GM23338 (cell line): ENCODE results near the gene STRIT1. TPM values are rescaled to one million over a fixed set of nuclear protein-coding genes. Genes with fewer than 3 reads are reported as not detected.

Experiments
- ATAC-seq: fragments of 200-7000 bp; cut with Tn5 transposase; 3 replicates; pipeline ENCODE4 v1.9.1; 2020
- DNase-seq: peaks from one replicate; pipeline ENCODE4 v3.0.0-alpha.2; 2015; ENCODE audit warnings: low spot score
- H2AFZ ChIP-seq: fragments of 200-600 bp; sonication (generic); 2 replicates; pipeline ENCODE4 v1.8.0; 2016; ENCODE audit warnings: antibody characterized with exemption, mild to moderate bottlenecking, moderate library complexity
- H3F3A ChIP-seq: fragments of 200-600 bp; sonication (generic); replicated peaks from 2 replicates; pipeline ENCODE4 v1.8.0; 2017; ENCODE audit warnings: antibody characterized with exemption, mixed run types, low read depth
- H3K27ac ChIP-seq: fragments of 200-600 bp; sonication (generic); 2 replicates; pipeline ENCODE4 v1.6.1; 2016; ENCODE audit warnings: low read depth
- H3K27me3 ChIP-seq: fragments of 200-600 bp; sonication (generic); 2 replicates; pipeline ENCODE4 v1.8.0; 2016; ENCODE audit warnings: mild to moderate bottlenecking, mixed run types, moderate library complexity; ENCODE audit not compliant: insufficient read depth
- H3K36me3 ChIP-seq: fragments of 200-600 bp; sonication (generic); 2 replicates; pipeline ENCODE4 v1.8.0; 2016; ENCODE audit warnings: mild to moderate bottlenecking; ENCODE audit not compliant: insufficient read depth
- H3K4me1 ChIP-seq: fragments of 200-600 bp; sonication (generic); 2 replicates; pipeline ENCODE4 v1.8.0; 2016; ENCODE audit warnings: mild to moderate bottlenecking, moderate library complexity; ENCODE audit not compliant: insufficient read depth
- H3K4me2 ChIP-seq: fragments of 200-600 bp; sonication (generic); 2 replicates; pipeline ENCODE4 v1.7.1; 2017; ENCODE audit warnings: mixed run types
- H3K4me3 ChIP-seq: fragments of 200-600 bp; sonication (generic); 2 replicates; pipeline ENCODE4 v1.6.1; 2016; ENCODE audit warnings: mixed run types
- H3K79me2 ChIP-seq: fragments of 200-600 bp; sonication (generic); replicated peaks from 2 replicates; pipeline ENCODE4 v1.8.0; 2017; ENCODE audit warnings: mild to moderate bottlenecking; ENCODE audit not compliant: insufficient read depth
- H3K9me2 ChIP-seq: fragments of 200-600 bp; sonication (generic); 2 replicates; pipeline ENCODE4 v1.8.0; 2017; ENCODE audit not compliant: insufficient read depth
- H4K20me1 ChIP-seq: fragments of 200-600 bp; sonication (generic); replicated peaks from 2 replicates; pipeline ENCODE4 v1.8.0; 2017; ENCODE audit warnings: mild to moderate bottlenecking; ENCODE audit not compliant: insufficient read depth
- H3K27ac Mint-ChIP-seq: 2 replicates; pipeline ENCODE4 v1.8.0; 2020; ENCODE audit warnings: inconsistent platforms, mild to moderate bottlenecking, moderate library complexity, mixed read lengths
- H3K27me3 Mint-ChIP-seq: 3 replicates; pipeline ENCODE4 v1.8.0; 2022; ENCODE audit warnings: low read depth, mild to moderate bottlenecking, moderate library complexity, mixed read lengths, inconsistent platforms; ENCODE audit not compliant: insufficient read depth, poor library complexity
- H3K36me3 Mint-ChIP-seq: 3 replicates; pipeline ENCODE4 v1.8.0; 2021; ENCODE audit warnings: low read depth, mild to moderate bottlenecking, inconsistent platforms, moderate library complexity, mixed read lengths
- H3K4me1 Mint-ChIP-seq: 3 replicates; pipeline ENCODE4 v1.8.0; 2020; ENCODE audit warnings: mild to moderate bottlenecking, inconsistent platforms, mixed read lengths
- H3K4me3 Mint-ChIP-seq: 3 replicates; pipeline ENCODE4 v1.8.0; 2021; ENCODE audit warnings: moderate library complexity, mild to moderate bottlenecking, inconsistent platforms, mixed read lengths
- H3K9me3 Mint-ChIP-seq: 3 replicates; pipeline ENCODE4 v1.8.0; 2020; ENCODE audit warnings: moderate library complexity, mild to moderate bottlenecking, inconsistent platforms, mixed read lengths
- CREB1 ChIP-seq: fragments of 250-450 bp; sonication (Bioruptor Pico); IDR thresholded peaks from 2 replicates; pipeline ENCODE4 v1.5.0; 2020; ENCODE audit warnings: low read depth, mild to moderate bottlenecking, moderate library complexity
- EZH2 ChIP-seq: fragments of 200-600 bp; sonication (generic); IDR thresholded peaks from one replicate; pipeline ENCODE4 v1.8.0; 2017; ENCODE audit warnings: antibody characterized with exemption, mild to moderate bottlenecking, low read depth; ENCODE audit not compliant: unreplicated experiment
- EZH2phosphoT487 ChIP-seq: fragments of 200-600 bp; sonication (generic); IDR thresholded peaks from one replicate; pipeline ENCODE4 v1.8.1; 2018; ENCODE audit warnings: antibody characterized with exemption; ENCODE audit not compliant: unreplicated experiment
- JUNB ChIP-seq: IDR thresholded peaks from one replicate; pipeline ENCODE4 v1.6.1; 2016; ENCODE audit warnings: antibody characterized with exemption; ENCODE audit not compliant: unreplicated experiment
- NANOG ChIP-seq: IDR thresholded peaks from 2 replicates; pipeline ENCODE4 v1.6.1; 2016; ENCODE audit warnings: antibody characterized with exemption, borderline replicate concordance
- POLR2AphosphoS5 ChIP-seq: IDR thresholded peaks from 2 replicates; pipeline ENCODE4 v1.6.1; 2016; ENCODE audit warnings: antibody characterized with exemption, low read depth
- STAT1 ChIP-seq: IDR thresholded peaks from one replicate; pipeline ENCODE4 v1.6.1; 2016; ENCODE audit warnings: antibody characterized with exemption; ENCODE audit not compliant: unreplicated experiment
- ZNF114 ChIP-seq: fragments of 250-450 bp; sonication (Bioruptor Pico); IDR thresholded peaks from 2 replicates; pipeline ENCODE4 v1.5.0; 2020; ENCODE audit warnings: mild to moderate bottlenecking, moderate library complexity
- ZNF331 ChIP-seq: fragments of 250-450 bp; sonication (Bioruptor Pico); IDR thresholded peaks from 2 replicates; pipeline ENCODE4 v1.5.0; 2020; ENCODE audit warnings: low read depth, mild to moderate bottlenecking, moderate library complexity
- polyA plus RNA-seq: library from polyadenylated mRNA; unstranded; fragments of >200 nt; fragmentation: Nextera tagmentation; extraction: Ambion mirVana; gene quantifications from 2 replicates; pipeline ENCODE4 v1.2.1, GENCODE V29; 2016
- total RNA-seq: library from RNA; depleted of rRNA; stranded (reverse); fragments of >200 nt; shearing (Covaris generic); gene quantifications from 2 replicates; pipeline ENCODE4 v1.2.3, GENCODE V29; 2014
- TF ChIP-seq, protein P1 (sequence below): IDR thresholded peaks from 2 replicates; pipeline ENCODE4 v1.6.1; 2016; ENCODE audit warnings: antibody characterized with exemption
- TF ChIP-seq, protein P2 (sequence below), 2 experiments: fragments of 200-600 bp in 1 of 2; sonication (generic) in 1 of 2; conservative IDR thresholded peaks; 2 replicates each; pipeline versions ENCODE4 v1.5.1 to v1.6.1; 2016 to 2017; ENCODE audit warnings: antibody characterized with exemption in 2 of 2, low read depth in 2 of 2, mild to moderate bottlenecking in 2 of 2, moderate library complexity in 1 of 2
- TF ChIP-seq, protein P3 (sequence below): IDR thresholded peaks from one replicate; pipeline ENCODE4 v1.6.1; 2018; ENCODE audit warnings: antibody characterized with exemption; ENCODE audit not compliant: unreplicated experiment
- TF ChIP-seq, protein P4 (sequence below): fragments of 250-450 bp; sonication (Bioruptor Pico); IDR thresholded peaks from 2 replicates; pipeline ENCODE4 v1.5.0; 2020; ENCODE audit warnings: mild to moderate bottlenecking, moderate library complexity

STRIT1 gene
- total and polyA plus RNA-seq, 2 experiments from 2014 or later, result 1.5 to 1.6 TPM

DNA sequence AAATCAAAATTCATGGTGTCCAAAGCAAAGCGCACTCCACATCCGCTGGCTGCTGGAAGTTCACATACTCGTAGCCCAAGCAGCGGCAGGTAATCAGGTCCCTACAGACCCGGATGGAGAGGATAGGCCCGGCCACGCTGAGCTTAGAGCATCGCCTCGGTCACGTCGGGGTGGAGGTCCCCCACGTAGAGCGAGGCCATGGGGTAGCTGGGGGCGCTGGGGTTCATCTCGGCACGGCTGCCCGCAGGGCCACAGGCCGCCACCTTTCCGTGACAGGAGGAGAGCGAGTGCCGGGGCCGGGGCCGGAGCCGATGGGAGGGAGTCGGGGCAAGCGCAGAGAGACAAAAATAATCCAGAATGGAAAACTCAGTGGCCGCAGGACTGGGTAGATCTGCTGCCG, 16.1 kb upstream of the STRIT1 start:
- no peaks in the 10 kb centered on the region for H3K27me3 ChIP-seq
- H3K9me3 Mint-ChIP-seq, result no peaks in the 10 kb centered on the region
- H3K36me3 Mint-ChIP-seq, result no peaks in the 10 kb centered on the region
- H4K20me1 ChIP-seq, result no peaks in the 10 kb centered on the region
- DNase-seq, result no peak
- H3K4me3 ChIP-seq, result no peak overlapping the region
- no peak overlapping the region for H3K27ac Mint-ChIP-seq
- H3K79me2 ChIP-seq, result no peaks in the 10 kb centered on the region
- H3K4me1 Mint-ChIP-seq, result peaks cover 7% of the 10 kb centered on the region; the same call in 2 of the 3 replicates
- H3K4me1 ChIP-seq, result peaks cover 4% of the 10 kb centered on the region
- H3K27ac ChIP-seq, result no peak overlapping the region
- no peak for TF ChIP-seq EZH2
- no peak for TF ChIP-seq EZH2phosphoT487
- TF ChIP-seq, protein P1, sequence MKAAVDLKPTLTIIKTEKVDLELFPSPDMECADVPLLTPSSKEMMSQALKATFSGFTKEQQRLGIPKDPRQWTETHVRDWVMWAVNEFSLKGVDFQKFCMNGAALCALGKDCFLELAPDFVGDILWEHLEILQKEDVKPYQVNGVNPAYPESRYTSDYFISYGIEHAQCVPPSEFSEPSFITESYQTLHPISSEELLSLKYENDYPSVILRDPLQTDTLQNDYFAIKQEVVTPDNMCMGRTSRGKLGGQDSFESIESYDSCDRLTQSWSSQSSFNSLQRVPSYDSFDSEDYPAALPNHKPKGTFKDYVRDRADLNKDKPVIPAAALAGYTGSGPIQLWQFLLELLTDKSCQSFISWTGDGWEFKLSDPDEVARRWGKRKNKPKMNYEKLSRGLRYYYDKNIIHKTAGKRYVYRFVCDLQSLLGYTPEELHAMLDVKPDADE, result no peak
- TF ChIP-seq, protein P2, sequence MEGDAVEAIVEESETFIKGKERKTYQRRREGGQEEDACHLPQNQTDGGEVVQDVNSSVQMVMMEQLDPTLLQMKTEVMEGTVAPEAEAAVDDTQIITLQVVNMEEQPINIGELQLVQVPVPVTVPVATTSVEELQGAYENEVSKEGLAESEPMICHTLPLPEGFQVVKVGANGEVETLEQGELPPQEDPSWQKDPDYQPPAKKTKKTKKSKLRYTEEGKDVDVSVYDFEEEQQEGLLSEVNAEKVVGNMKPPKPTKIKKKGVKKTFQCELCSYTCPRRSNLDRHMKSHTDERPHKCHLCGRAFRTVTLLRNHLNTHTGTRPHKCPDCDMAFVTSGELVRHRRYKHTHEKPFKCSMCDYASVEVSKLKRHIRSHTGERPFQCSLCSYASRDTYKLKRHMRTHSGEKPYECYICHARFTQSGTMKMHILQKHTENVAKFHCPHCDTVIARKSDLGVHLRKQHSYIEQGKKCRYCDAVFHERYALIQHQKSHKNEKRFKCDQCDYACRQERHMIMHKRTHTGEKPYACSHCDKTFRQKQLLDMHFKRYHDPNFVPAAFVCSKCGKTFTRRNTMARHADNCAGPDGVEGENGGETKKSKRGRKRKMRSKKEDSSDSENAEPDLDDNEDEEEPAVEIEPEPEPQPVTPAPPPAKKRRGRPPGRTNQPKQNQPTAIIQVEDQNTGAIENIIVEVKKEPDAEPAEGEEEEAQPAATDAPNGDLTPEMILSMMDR (conservative IDR thresholded peaks at IDR 0.05; ENCODE audit: low read depth in 2 of 2), result no peak
- TF ChIP-seq JUNB, result no peak
- TF ChIP-seq ZNF331 (CRISPR knock-in tag), result no peak
- TF ChIP-seq ZNF114, result no peak
- TF ChIP-seq, protein P3, sequence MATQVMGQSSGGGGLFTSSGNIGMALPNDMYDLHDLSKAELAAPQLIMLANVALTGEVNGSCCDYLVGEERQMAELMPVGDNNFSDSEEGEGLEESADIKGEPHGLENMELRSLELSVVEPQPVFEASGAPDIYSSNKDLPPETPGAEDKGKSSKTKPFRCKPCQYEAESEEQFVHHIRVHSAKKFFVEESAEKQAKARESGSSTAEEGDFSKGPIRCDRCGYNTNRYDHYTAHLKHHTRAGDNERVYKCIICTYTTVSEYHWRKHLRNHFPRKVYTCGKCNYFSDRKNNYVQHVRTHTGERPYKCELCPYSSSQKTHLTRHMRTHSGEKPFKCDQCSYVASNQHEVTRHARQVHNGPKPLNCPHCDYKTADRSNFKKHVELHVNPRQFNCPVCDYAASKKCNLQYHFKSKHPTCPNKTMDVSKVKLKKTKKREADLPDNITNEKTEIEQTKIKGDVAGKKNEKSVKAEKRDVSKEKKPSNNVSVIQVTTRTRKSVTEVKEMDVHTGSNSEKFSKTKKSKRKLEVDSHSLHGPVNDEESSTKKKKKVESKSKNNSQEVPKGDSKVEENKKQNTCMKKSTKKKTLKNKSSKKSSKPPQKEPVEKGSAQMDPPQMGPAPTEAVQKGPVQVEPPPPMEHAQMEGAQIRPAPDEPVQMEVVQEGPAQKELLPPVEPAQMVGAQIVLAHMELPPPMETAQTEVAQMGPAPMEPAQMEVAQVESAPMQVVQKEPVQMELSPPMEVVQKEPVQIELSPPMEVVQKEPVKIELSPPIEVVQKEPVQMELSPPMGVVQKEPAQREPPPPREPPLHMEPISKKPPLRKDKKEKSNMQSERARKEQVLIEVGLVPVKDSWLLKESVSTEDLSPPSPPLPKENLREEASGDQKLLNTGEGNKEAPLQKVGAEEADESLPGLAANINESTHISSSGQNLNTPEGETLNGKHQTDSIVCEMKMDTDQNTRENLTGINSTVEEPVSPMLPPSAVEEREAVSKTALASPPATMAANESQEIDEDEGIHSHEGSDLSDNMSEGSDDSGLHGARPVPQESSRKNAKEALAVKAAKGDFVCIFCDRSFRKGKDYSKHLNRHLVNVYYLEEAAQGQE, result no peak
- TF ChIP-seq STAT1, result no peak
- no peak for TF ChIP-seq NANOG
- TF ChIP-seq, protein P4, sequence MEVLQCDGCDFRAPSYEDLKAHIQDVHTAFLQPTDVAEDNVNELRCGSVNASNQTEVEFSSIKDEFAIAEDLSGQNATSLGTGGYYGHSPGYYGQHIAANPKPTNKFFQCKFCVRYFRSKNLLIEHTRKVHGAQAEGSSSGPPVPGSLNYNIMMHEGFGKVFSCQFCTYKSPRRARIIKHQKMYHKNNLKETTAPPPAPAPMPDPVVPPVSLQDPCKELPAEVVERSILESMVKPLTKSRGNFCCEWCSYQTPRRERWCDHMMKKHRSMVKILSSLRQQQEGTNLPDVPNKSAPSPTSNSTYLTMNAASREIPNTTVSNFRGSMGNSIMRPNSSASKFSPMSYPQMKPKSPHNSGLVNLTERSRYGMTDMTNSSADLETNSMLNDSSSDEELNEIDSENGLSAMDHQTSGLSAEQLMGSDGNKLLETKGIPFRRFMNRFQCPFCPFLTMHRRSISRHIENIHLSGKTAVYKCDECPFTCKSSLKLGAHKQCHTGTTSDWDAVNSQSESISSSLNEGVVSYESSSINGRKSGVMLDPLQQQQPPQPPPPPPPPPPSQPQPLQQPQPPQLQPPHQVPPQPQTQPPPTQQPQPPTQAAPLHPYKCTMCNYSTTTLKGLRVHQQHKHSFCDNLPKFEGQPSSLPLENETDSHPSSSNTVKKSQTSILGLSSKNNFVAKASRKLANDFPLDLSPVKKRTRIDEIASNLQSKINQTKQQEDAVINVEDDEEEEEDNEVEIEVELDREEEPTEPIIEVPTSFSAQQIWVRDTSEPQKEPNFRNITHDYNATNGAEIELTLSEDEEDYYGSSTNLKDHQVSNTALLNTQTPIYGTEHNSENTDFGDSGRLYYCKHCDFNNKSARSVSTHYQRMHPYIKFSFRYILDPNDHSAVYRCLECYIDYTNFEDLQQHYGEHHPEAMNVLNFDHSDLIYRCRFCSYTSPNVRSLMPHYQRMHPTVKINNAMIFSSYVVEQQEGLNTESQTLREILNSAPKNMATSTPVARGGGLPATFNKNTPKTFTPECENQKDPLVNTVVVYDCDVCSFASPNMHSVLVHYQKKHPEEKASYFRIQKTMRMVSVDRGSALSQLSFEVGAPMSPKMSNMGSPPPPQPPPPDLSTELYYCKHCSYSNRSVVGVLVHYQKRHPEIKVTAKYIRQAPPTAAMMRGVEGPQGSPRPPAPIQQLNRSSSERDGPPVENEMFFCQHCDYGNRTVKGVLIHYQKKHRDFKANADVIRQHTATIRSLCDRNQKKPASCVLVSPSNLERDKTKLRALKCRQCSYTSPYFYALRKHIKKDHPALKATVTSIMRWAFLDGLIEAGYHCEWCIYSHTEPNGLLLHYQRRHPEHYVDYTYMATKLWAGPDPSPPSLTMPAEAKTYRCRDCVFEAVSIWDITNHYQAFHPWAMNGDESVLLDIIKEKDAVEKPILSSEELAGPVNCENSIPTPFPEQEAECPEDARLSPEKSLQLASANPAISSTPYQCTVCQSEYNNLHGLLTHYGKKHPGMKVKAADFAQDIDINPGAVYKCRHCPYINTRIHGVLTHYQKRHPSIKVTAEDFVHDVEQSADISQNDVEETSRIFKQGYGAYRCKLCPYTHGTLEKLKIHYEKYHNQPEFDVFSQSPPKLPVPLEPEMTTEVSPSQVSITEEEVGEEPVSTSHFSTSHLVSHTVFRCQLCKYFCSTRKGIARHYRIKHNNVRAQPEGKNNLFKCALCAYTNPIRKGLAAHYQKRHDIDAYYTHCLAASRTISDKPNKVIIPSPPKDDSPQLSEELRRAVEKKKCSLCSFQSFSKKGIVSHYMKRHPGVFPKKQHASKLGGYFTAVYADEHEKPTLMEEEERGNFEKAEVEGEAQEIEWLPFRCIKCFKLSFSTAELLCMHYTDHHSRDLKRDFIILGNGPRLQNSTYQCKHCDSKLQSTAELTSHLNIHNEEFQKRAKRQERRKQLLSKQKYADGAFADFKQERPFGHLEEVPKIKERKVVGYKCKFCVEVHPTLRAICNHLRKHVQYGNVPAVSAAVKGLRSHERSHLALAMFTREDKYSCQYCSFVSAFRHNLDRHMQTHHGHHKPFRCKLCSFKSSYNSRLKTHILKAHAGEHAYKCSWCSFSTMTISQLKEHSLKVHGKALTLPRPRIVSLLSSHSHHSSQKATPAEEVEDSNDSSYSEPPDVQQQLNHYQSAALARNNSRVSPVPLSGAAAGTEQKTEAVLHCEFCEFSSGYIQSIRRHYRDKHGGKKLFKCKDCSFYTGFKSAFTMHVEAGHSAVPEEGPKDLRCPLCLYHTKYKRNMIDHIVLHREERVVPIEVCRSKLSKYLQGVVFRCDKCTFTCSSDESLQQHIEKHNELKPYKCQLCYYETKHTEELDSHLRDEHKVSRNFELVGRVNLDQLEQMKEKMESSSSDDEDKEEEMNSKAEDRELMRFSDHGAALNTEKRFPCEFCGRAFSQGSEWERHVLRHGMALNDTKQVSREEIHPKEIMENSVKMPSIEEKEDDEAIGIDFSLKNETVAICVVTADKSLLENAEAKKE (CRISPR knock-in tag), result no peak
- TF ChIP-seq CREB1 (CRISPR knock-in tag), result no peak
- TF ChIP-seq POLR2AphosphoS5, result no peak
- no peak overlapping the region for H3K4me2 ChIP-seq
- H3K9me2 ChIP-seq, result 0 out of 2 replicates have a peak, but pooled peaks cover under 1% of the 10 kb centered on the region
- H2AFZ ChIP-seq, result no peak overlapping the region
- H3K36me3 ChIP-seq, result no peaks in the 10 kb centered on the region
- ATAC-seq, result no peak
- H3K27me3 Mint-ChIP-seq, result peaks cover 2% of the 10 kb centered on the region
- no peaks in the 10 kb centered on the region for H3F3A ChIP-seq
- H3K4me3 Mint-ChIP-seq, result no peak overlapping the region
